PC-3 (cell line): ENCODE data around the gene FBXW7. TPM values are rescaled to one million over a fixed set of nuclear protein-coding genes. Genes with fewer than 3 reads are reported as not detected.

ENCODE experiments used
- ATAC-seq: fragments of 200-7000 bp; cut with Tn5 transposase; 2 replicates; pipeline ENCODE4 v1.9.1; 2020; ENCODE audit warnings: mild to moderate bottlenecking, moderate library complexity
- BruUV-seq: library from RNA; stranded (reverse); fragments of 400-500 nt; replicated peaks from 2 replicates; lab custom pipeline; 2021; lab: Mats Ljungman, UMichigan
- CTCF ChIA-PET: fragments of 300-600 bp; sonication (Branson Sonifier 250); formaldehyde crosslinking; loops from one replicate; lab custom pipeline; 2022; ENCODE audit warnings: antibody characterized with exemption; lab: Charles Lee
- POLR2A ChIA-PET: fragments of 300-600 bp; sonication (Branson Sonifier 250); formaldehyde crosslinking; loops from one replicate; lab custom pipeline; 2022; ENCODE audit warnings: antibody characterized with exemption; ENCODE audit not compliant: unreplicated experiment; lab: Charles Lee
- DNase-seq: peaks from one replicate; pipeline ENCODE4 v3.0.0-alpha.2; 2015
- H2AFZ ChIP-seq: fragments of 300-600 bp; sonication (generic); 2 replicates; pipeline ENCODE4 v1.6.0; 2016; ENCODE audit warnings: antibody characterized with exemption, low read length
- H3F3A ChIP-seq: fragments of 300-600 bp; sonication (generic); one replicate; pipeline ENCODE4 v1.6.0; 2017; ENCODE audit warnings: antibody characterized with exemption, low read length, control low read depth, mild to moderate bottlenecking; ENCODE audit not compliant: unreplicated experiment
- H3K27ac ChIP-seq: fragments of 300-600 bp; sonication (generic); 2 replicates; pipeline ENCODE4 v1.5.1; 2016; ENCODE audit warnings: mild to moderate bottlenecking, low read length
- H3K27me3 ChIP-seq: fragments of 300-600 bp; sonication (generic); 2 replicates; pipeline ENCODE4 v1.6.1; 2016; ENCODE audit warnings: low read length, mixed read lengths
- H3K36me3 ChIP-seq: fragments of 300-600 bp; sonication (generic); 2 replicates; pipeline ENCODE4 v1.6.1; 2016; ENCODE audit warnings: low read depth, mixed run types, low read length, mixed read lengths
- H3K4me1 ChIP-seq: fragments of 300-600 bp; sonication (generic); 2 replicates; pipeline ENCODE4 v1.5.1; 2016; ENCODE audit warnings: low read length; ENCODE audit not compliant: insufficient read depth
- H3K4me2 ChIP-seq: fragments of 300-600 bp; sonication (generic); 2 replicates; pipeline ENCODE4 v1.6.0; 2016; ENCODE audit warnings: low read length
- H3K4me3 ChIP-seq: fragments of 300-600 bp; sonication (generic); 2 replicates; pipeline ENCODE4 v1.5.1; 2016; ENCODE audit warnings: mild to moderate bottlenecking, low read length, mixed read lengths
- H3K79me2 ChIP-seq: fragments of 300-600 bp; sonication (generic); 2 replicates; pipeline ENCODE4 v1.6.1; 2017; ENCODE audit warnings: low read length, mixed read lengths
- H3K9ac ChIP-seq: fragments of 300-600 bp; sonication (generic); 2 replicates; pipeline ENCODE4 v1.6.0; 2016; ENCODE audit warnings: mild to moderate bottlenecking, low read length
- H3K9me2 ChIP-seq: fragments of 300-600 bp; sonication (generic); replicated peaks from 2 replicates; pipeline ENCODE4 v1.6.1; 2016; ENCODE audit warnings: mixed run types, low read length, mixed read lengths
- H3K9me3 ChIP-seq: fragments of 300-600 bp; sonication (generic); 2 replicates; pipeline ENCODE4 v1.6.1; 2016; ENCODE audit warnings: low read length, mixed read lengths
- H4K20me1 ChIP-seq: fragments of 300-600 bp; sonication (generic); 2 replicates; pipeline ENCODE4 v1.6.1; 2016; ENCODE audit warnings: low read length, mixed read lengths
- EZH2 ChIP-seq: fragments of 300-600 bp; sonication (generic); IDR thresholded peaks from one replicate; pipeline ENCODE4 v1.6.1; 2017; ENCODE audit warnings: antibody characterized with exemption, mild to moderate bottlenecking, low read length; ENCODE audit not compliant: unreplicated experiment
- EZH2phosphoT487 ChIP-seq: fragments of 300-600 bp; sonication (generic); IDR thresholded peaks from 2 replicates; pipeline ENCODE4 v1.6.1; 2018; ENCODE audit warnings: mild to moderate bottlenecking, antibody characterized with exemption, low read length, borderline replicate concordance
- intact Hi-C: fragments of 100-400 bp; cut with micrococcal nuclease; formaldehyde crosslinking; loops from 2 replicates; pipeline ENCODE4 v1.9.0; 2023
- total RNA-seq: library from RNA; depleted of rRNA; stranded (reverse); fragments of >200 nt; gene quantifications from 2 replicates; pipeline ENCODE4 v1.2.3, GENCODE V29; 2014
- TF ChIP-seq, protein P1 (sequence below): fragments of 300-600 bp; sonication (generic); conservative IDR thresholded peaks from 2 replicates; pipeline ENCODE4 v1.5.1; 2017; ENCODE audit warnings: antibody characterized with exemption, low read depth, mild to moderate bottlenecking, low read length

The FBXW7 gene
- total RNA-seq, 1 experiment from 2014 or later: 24.3 TPM

GRCh38 chr4:152342293-152342692 lies 193.6 kb downstream of the FBXW7 start:
- ATAC-seq (0 out of 2 replicates have a peak, but pooled peaks have one; percentile 27), DNase-seq (peak; percentile 33)
- Histone ChIP-seq H3K27ac (no peak overlapping the region), H3K4me2 (no peak overlapping the region), H3K4me1 (no peaks in the 10 kb centered on the region), H3F3A (no peaks in the 10 kb centered on the region), H3K9me2 (no peaks in the 10 kb centered on the region), H4K20me1 (no peaks in the 10 kb centered on the region), H3K4me3 (no peak overlapping the region), H2AFZ (no peak overlapping the region), H3K79me2 (no peaks in the 10 kb centered on the region), H3K36me3 (peaks cover 3% of the 10 kb centered on the region; the same call in 1 of the 2 replicates), H3K9me3 (no peaks in the 10 kb centered on the region), H3K27me3 (no peaks in the 10 kb centered on the region), H3K9ac (no peak overlapping the region)
- POLR2A ChIA-PET: no interaction called here
- intact Hi-C loops: no loop called here
- BruUV-seq: no TSS peak
- CTCF ChIA-PET: no interaction called here
- TF ChIP-seq, protein P1, sequence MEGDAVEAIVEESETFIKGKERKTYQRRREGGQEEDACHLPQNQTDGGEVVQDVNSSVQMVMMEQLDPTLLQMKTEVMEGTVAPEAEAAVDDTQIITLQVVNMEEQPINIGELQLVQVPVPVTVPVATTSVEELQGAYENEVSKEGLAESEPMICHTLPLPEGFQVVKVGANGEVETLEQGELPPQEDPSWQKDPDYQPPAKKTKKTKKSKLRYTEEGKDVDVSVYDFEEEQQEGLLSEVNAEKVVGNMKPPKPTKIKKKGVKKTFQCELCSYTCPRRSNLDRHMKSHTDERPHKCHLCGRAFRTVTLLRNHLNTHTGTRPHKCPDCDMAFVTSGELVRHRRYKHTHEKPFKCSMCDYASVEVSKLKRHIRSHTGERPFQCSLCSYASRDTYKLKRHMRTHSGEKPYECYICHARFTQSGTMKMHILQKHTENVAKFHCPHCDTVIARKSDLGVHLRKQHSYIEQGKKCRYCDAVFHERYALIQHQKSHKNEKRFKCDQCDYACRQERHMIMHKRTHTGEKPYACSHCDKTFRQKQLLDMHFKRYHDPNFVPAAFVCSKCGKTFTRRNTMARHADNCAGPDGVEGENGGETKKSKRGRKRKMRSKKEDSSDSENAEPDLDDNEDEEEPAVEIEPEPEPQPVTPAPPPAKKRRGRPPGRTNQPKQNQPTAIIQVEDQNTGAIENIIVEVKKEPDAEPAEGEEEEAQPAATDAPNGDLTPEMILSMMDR: no peak
- no peak for TF ChIP-seq EZH2phosphoT487
- no peak for TF ChIP-seq EZH2

- DNase-seq: no peak
- Histone ChIP-seq H3K27ac (no peak overlapping the region), H3K79me2 (no peaks in the 10 kb centered on the region), H3K9me3 (no peaks in the 10 kb centered on the region), H3K36me3 (peaks cover 3% of the 10 kb centered on the region; the same call in 1 of the 2 replicates), H3K4me2 (no peak overlapping the region), H3F3A (no peaks in the 10 kb centered on the region), H3K9ac (no peak overlapping the region), H3K4me1 (no peaks in the 10 kb centered on the region), H3K27me3 (no peaks in the 10 kb centered on the region), H4K20me1 (no peaks in the 10 kb centered on the region), H2AFZ (no peak overlapping the region), H3K4me3 (no peak overlapping the region), H3K9me2 (no peaks in the 10 kb centered on the region)
- ChIA-PET CTCF (no interaction called here), POLR2A (no interaction called here)
- BruUV-seq: no TSS peak
- intact Hi-C loops: no loop called here
- TF ChIP-seq, protein P1: no peak
- TF ChIP-seq EZH2 (no peak), EZH2phosphoT487 (no peak)
- ATAC-seq: no peak
These were observed 195.1 kb downstream of the FBXW7 start for GRCh38 chr4:152340818-152341217.

DNA sequence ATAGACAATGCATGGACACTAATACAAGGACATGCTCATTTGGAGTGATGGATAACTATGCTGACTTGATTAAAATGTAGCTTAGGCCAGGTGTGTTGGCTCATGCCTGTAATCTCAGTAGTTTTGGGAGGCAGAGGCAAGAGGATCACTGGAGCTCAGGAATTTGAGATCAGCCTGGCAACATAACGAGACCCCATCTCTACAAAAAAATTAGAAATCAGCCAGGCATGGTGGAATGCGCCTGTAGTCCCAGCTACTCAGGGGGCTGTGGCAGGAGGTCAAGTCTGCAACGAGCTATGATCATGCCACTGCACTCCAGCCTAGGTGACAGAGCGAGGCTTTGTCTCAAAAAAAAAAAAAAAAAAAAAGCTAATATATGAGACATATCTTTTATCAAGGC lies 196.3 kb downstream of the FBXW7 start:
- no TSS peak for BruUV-seq
- no peak for TF ChIP-seq EZH2phosphoT487
- TF ChIP-seq, protein P1: no peak
- CTCF ChIA-PET: no interaction called here
- no peak for ATAC-seq
- no peaks in the 10 kb centered on the region for H3F3A ChIP-seq
- H3K4me1 ChIP-seq: no peaks in the 10 kb centered on the region
- H3K27me3 ChIP-seq: no peaks in the 10 kb centered on the region
- POLR2A ChIA-PET: no interaction called here
- H4K20me1 ChIP-seq: no peaks in the 10 kb centered on the region
- peaks cover 3% of the 10 kb centered on the region; the same call in 1 of the 2 replicates for H3K36me3 ChIP-seq
- no peaks in the 10 kb centered on the region for H3K9me2 ChIP-seq
- H2AFZ ChIP-seq: no peak overlapping the region
- H3K9me3 ChIP-seq: no peaks in the 10 kb centered on the region
- no peaks in the 10 kb centered on the region for H3K79me2 ChIP-seq
- no peak overlapping the region for H3K4me2 ChIP-seq
- no peak overlapping the region for H3K27ac ChIP-seq
- no peak overlapping the region for H3K4me3 ChIP-seq
- no peak for DNase-seq
- intact Hi-C loops: no loop called here
- no peak overlapping the region for H3K9ac ChIP-seq
